Measurements from ENCODE around the gene EFCAB8. TPM values are rescaled to one million over a fixed set of nuclear protein-coding genes. Genes with fewer than 3 reads are reported as not detected.

EFCAB8 gene
- total RNA-seq, 1 experiment from 2014 or later = 0.09 TPM

DNA sequence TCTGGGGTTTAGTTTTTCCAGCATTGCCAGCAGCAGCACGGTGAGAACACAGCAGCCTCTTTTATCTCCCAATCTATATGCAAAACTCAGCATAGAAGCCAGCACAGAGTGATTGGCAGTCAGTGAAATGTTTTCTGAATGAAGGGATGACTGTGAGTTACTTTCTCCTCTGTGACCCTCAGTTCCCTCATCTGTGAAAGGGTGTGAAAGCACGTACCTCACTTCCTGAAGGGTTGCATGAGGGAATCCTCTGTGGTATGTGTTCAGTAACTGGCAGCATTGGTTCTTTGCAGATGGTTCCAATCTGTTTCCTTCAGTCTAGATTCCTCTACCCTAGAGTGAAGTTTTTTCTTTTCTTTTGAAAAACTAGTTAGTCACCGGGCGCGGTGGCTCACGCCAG is 40.0 kb downstream of the EFCAB8 start:
- Histone ChIP-seq H2BK15ac (ENCODE audit: low read depth, low read length) (no peak overlapping the region), H4K91ac (ENCODE audit: insufficient read length, low read depth, low read length) (no peak overlapping the region), H3T11ph (ENCODE audit: low read length) (no peak overlapping the region), H3K56ac (ENCODE audit: insufficient read length, low read depth, low read length) (no peak overlapping the region), H3K23me2 (ENCODE audit: insufficient read length, low read depth, low read length, poor library complexity, severe bottlenecking) (no peaks in the 10 kb centered on the region), H4K20me1 (ENCODE audit: control insufficient read depth, insufficient read depth, insufficient read length) (no peaks in the 10 kb centered on the region), H3K27ac (ENCODE audit: insufficient read length, low read depth, low read length) (no peak overlapping the region), H2AFZ (ENCODE audit: low read length) (no peak overlapping the region), H3K4me2 (ENCODE audit: insufficient read depth, insufficient read length, low read length) (no peak overlapping the region), H4K8ac (replicated peaks; ENCODE audit: insufficient read length, low read depth, low read length) (no peak overlapping the region), H2BK5ac (ENCODE audit: insufficient read length, low read length) (no peak overlapping the region), H2BK120ac (ENCODE audit: low read depth, low read length, poor library complexity, severe bottlenecking) (no peak overlapping the region), H3K9me3 (ENCODE audit: control insufficient read depth, low read depth, low read length) (no peaks in the 10 kb centered on the region), H2BK20ac (ENCODE audit: low read depth, low read length, poor library complexity, severe bottlenecking) (no peak overlapping the region), H3K4me1 (ENCODE audit: insufficient read depth, low read length) (no peaks in the 10 kb centered on the region), H3K4ac (ENCODE audit: low read depth, low read length) (no peak overlapping the region), H4K5ac (ENCODE audit: insufficient read length, low read depth, low read length) (no peak overlapping the region), H3K23ac (ENCODE audit: insufficient read length, low read depth, low read length) (no peak overlapping the region), H3K27me3 (ENCODE audit: insufficient read depth, low read length) (no peaks in the 10 kb centered on the region), H3K79me1 (ENCODE audit: insufficient read depth, low read depth, low read length, poor library complexity, severe bottlenecking) (no peaks in the 10 kb centered on the region), H3K14ac (ENCODE audit: insufficient read depth, low read length) (no peak overlapping the region), H2BK12ac (ENCODE audit: insufficient read length, low read depth, low read length) (no peak overlapping the region), H3K9ac (ENCODE audit: extremely low read depth, insufficient read length, low read length) (no peak overlapping the region), H3K79me2 (ENCODE audit: insufficient read depth, low read length) (no peaks in the 10 kb centered on the region), H2AK5ac (ENCODE audit: insufficient read length, low read length) (no peak overlapping the region), H3K18ac (ENCODE audit: insufficient read length, low read depth, low read length) (no peak overlapping the region)
- no peak overlapping the region for H3K4me3 Mint-ChIP-seq
- no peaks in the 10 kb centered on the region for H3K36me3 Mint-ChIP-seq (ENCODE audit: insufficient read depth in 1 of 3, low read depth in 3 of 3)
- TF ChIP-seq, protein P1, sequence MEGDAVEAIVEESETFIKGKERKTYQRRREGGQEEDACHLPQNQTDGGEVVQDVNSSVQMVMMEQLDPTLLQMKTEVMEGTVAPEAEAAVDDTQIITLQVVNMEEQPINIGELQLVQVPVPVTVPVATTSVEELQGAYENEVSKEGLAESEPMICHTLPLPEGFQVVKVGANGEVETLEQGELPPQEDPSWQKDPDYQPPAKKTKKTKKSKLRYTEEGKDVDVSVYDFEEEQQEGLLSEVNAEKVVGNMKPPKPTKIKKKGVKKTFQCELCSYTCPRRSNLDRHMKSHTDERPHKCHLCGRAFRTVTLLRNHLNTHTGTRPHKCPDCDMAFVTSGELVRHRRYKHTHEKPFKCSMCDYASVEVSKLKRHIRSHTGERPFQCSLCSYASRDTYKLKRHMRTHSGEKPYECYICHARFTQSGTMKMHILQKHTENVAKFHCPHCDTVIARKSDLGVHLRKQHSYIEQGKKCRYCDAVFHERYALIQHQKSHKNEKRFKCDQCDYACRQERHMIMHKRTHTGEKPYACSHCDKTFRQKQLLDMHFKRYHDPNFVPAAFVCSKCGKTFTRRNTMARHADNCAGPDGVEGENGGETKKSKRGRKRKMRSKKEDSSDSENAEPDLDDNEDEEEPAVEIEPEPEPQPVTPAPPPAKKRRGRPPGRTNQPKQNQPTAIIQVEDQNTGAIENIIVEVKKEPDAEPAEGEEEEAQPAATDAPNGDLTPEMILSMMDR (conservative IDR thresholded peaks at IDR 0.05) = no peak
- H3K4me1 Mint-ChIP-seq = peaks cover 6 to 7% of the 10 kb centered on the region in 2 experiments
- DNase-seq = no peak
- H3K27me3 Mint-ChIP-seq (ENCODE audit: low read depth) = no peaks in the 10 kb centered on the region
- no peaks in the 10 kb centered on the region for H3K9me3 Mint-ChIP-seq
- WGBS (ENCODE audit: extremely low coverage, insufficient read length, low lambda C conversion rate) = no CpG with 5 or more reads among the region's 6 CpGs
- no peak overlapping the region for H3K27ac Mint-ChIP-seq

Data from H9 (cell line).